Activated T-cell treated with anti-CD3 and anti-CD28 coated beads, Interleukin-2, amount 50 U/mL, for 4 hours (primary cell): ENCODE data around the gene TTLL11. TPM values are rescaled to one million over a fixed set of nuclear protein-coding genes. Genes with fewer than 3 reads are reported as not detected.

Experiments
- ATAC-seq, 2 donors: fragments of 200-7000 bp; cut with Tn5 transposase; one replicate each; pipeline ENCODE4 v1.10.0; 2021
- DNase-seq: peaks from one replicate; pipeline ENCODE4 v3.0.0-alpha.2; 2020
- H3K27me3 Mint-ChIP-seq: one replicate; pipeline ENCODE4 v1.8.0; 2021; ENCODE audit warnings: low read depth, mixed read lengths
- H3K36me3 Mint-ChIP-seq: one replicate; pipeline ENCODE4 v1.8.0; 2022; ENCODE audit warnings: mixed read lengths; ENCODE audit not compliant: insufficient read depth
- H3K4me1 Mint-ChIP-seq: one replicate; pipeline ENCODE4 v1.8.0; 2021; ENCODE audit warnings: low read depth, mixed read lengths
- H3K4me3 Mint-ChIP-seq: one replicate; pipeline ENCODE4 v1.8.0; 2021; ENCODE audit warnings: mild to moderate bottlenecking, moderate library complexity, mixed read lengths
- H3K9me3 Mint-ChIP-seq: one replicate; pipeline ENCODE4 v1.8.0; 2021; ENCODE audit warnings: mixed read lengths
- total RNA-seq, 3 donors: library from RNA; stranded (reverse); gene quantifications; one replicate each; pipeline ENCODE4 v1.2.1, GENCODE V29; 2021

The TTLL11 gene
- total RNA-seq, 3 donors from 2014 or later, result 4.2 to 5.1 (median 4.7) TPM

GRCh38 chr9:121862371-121863332 lies 230.5 kb downstream of the TTLL11 start:
- Mint-ChIP-seq H3K36me3 (peaks cover 3% of the 10 kb centered on the region), H3K4me1 (no peaks in the 10 kb centered on the region), H3K27me3 (no peaks in the 10 kb centered on the region), H3K4me3 (no peak overlapping the region), H3K9me3 (no peaks in the 10 kb centered on the region)
- no peak for ATAC-seq
- no peak for DNase-seq

- Mint-ChIP-seq H3K36me3 (peaks cover 3% of the 10 kb centered on the region), H3K4me3 (no peak overlapping the region), H3K9me3 (no peaks in the 10 kb centered on the region), H3K27me3 (no peaks in the 10 kb centered on the region), H3K4me1 (no peaks in the 10 kb centered on the region)
- ATAC-seq (no peak), DNase-seq (no peak)
These were observed 231.5 kb downstream of the TTLL11 start for GRCh38 chr9:121861501-121862180.

- no peak overlapping the region for H3K4me3 Mint-ChIP-seq
- no peaks in the 10 kb centered on the region for H3K9me3 Mint-ChIP-seq
- H3K27me3 Mint-ChIP-seq, result no peaks in the 10 kb centered on the region
- no peaks in the 10 kb centered on the region for H3K4me1 Mint-ChIP-seq
- DNase-seq (no peak), ATAC-seq (no peak)
- peaks cover 3% of the 10 kb centered on the region for H3K36me3 Mint-ChIP-seq
These were observed 232.4 kb downstream of the TTLL11 start for GRCh38 chr9:121860744-121861143.

- no peaks in the 10 kb centered on the region for H3K27me3 Mint-ChIP-seq
- no peaks in the 10 kb centered on the region for H3K4me1 Mint-ChIP-seq
- H3K36me3 Mint-ChIP-seq, result peaks cover 3% of the 10 kb centered on the region
- ATAC-seq (no peak), DNase-seq (no peak)
- no peaks in the 10 kb centered on the region for H3K9me3 Mint-ChIP-seq
- no peak overlapping the region for H3K4me3 Mint-ChIP-seq
These were observed 232.9 kb downstream of the TTLL11 start for GRCh38 chr9:121860213-121860612.

- DNase-seq (no peak), ATAC-seq (no peak)
- H3K9me3 Mint-ChIP-seq, result no peaks in the 10 kb centered on the region
- no peaks in the 10 kb centered on the region for H3K27me3 Mint-ChIP-seq
- H3K4me3 Mint-ChIP-seq, result no peak overlapping the region
- peaks cover 3% of the 10 kb centered on the region for H3K36me3 Mint-ChIP-seq
- H3K4me1 Mint-ChIP-seq, result no peaks in the 10 kb centered on the region
These were observed 233.5 kb downstream of the TTLL11 start for GRCh38 chr9:121859646-121860045.

DNA sequence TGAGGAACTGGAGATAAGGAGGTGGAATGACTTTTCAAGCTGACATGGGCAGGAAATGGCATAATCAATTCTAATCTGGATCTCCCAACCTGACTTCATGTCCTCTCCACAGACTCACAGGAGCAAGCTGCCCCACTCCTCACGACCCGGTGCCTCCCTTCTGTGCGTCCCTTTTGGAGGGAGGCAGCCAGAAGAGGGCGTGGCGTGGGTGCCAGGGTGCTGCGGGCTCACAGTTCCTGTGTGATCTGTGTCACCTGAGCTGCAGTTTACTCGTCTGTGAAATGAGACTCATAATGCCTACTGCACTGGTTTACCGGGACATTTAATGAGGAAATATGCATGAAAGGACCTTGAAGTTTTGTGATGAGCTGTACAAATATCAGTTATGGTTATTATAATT lies 234.3 kb downstream of the TTLL11 start:
- no peak overlapping the region for H3K4me3 Mint-ChIP-seq
- DNase-seq (no peak), ATAC-seq (no peak)
- H3K9me3 Mint-ChIP-seq, result no peaks in the 10 kb centered on the region
- peaks cover 3% of the 10 kb centered on the region for H3K36me3 Mint-ChIP-seq
- H3K27me3 Mint-ChIP-seq, result no peaks in the 10 kb centered on the region
- H3K4me1 Mint-ChIP-seq, result no peaks in the 10 kb centered on the region

GRCh38 chr9:121857928-121858327 lies 235.2 kb downstream of the TTLL11 start:
- H3K9me3 Mint-ChIP-seq, result no peaks in the 10 kb centered on the region
- no peaks in the 10 kb centered on the region for H3K4me1 Mint-ChIP-seq
- H3K4me3 Mint-ChIP-seq, result no peak overlapping the region
- H3K27me3 Mint-ChIP-seq, result no peaks in the 10 kb centered on the region
- H3K36me3 Mint-ChIP-seq, result peaks cover 3% of the 10 kb centered on the region
- no peak for ATAC-seq
- no peak for DNase-seq

- no peak overlapping the region for H3K4me3 Mint-ChIP-seq
- no peaks in the 10 kb centered on the region for H3K27me3 Mint-ChIP-seq
- H3K4me1 Mint-ChIP-seq, result no peaks in the 10 kb centered on the region
- no peaks in the 10 kb centered on the region for H3K9me3 Mint-ChIP-seq
- no peak for ATAC-seq
- DNase-seq, result no peak
- peaks cover 3% of the 10 kb centered on the region for H3K36me3 Mint-ChIP-seq
These were observed 237.6 kb downstream of the TTLL11 start for GRCh38 chr9:121855476-121855875.

DNA sequence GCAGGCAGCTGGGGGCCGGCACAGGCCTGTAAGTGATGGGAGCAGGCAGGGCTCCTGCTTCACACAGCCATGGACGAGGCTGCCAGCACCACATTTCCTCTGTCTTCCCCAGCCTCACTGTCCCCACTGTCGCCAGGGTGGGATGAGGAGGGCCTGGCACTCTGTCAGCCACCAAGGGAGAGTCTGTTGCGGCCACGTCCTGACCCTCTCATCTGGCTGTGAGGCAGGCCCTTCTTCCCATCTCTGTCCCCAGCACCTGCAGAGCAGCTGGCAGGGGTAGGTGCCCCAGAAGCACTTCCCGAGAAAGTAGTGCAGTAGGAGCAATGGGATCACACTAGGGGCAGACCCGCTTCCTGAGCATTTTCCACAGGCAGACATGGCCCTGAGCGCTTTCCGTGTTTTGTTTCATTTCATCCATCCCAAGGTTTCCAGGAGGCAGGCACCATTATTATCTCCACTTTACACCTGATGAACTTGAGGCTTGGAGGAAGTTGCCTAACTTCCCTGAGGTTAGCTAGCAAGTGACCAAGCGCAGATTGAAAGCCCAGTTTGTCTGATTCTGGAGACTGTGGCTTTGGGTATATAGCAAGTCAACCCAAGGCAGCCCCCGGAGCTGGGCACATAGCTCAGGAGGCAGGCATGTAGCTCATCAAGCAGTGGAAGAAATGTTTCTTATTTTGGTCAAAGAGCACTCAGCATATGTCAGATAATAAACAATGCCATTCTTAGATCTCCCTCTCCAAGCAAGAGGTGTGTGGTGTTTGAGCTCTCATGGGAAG lies 239.3 kb downstream of the TTLL11 start:
- Mint-ChIP-seq H3K4me1 (no peaks in the 10 kb centered on the region), H3K9me3 (peaks cover 6% of the 10 kb centered on the region), H3K27me3 (no peaks in the 10 kb centered on the region), H3K36me3 (no peaks in the 10 kb centered on the region), H3K4me3 (no peak overlapping the region)
- DNase-seq, result no peak
- ATAC-seq, result no peak

DNA sequence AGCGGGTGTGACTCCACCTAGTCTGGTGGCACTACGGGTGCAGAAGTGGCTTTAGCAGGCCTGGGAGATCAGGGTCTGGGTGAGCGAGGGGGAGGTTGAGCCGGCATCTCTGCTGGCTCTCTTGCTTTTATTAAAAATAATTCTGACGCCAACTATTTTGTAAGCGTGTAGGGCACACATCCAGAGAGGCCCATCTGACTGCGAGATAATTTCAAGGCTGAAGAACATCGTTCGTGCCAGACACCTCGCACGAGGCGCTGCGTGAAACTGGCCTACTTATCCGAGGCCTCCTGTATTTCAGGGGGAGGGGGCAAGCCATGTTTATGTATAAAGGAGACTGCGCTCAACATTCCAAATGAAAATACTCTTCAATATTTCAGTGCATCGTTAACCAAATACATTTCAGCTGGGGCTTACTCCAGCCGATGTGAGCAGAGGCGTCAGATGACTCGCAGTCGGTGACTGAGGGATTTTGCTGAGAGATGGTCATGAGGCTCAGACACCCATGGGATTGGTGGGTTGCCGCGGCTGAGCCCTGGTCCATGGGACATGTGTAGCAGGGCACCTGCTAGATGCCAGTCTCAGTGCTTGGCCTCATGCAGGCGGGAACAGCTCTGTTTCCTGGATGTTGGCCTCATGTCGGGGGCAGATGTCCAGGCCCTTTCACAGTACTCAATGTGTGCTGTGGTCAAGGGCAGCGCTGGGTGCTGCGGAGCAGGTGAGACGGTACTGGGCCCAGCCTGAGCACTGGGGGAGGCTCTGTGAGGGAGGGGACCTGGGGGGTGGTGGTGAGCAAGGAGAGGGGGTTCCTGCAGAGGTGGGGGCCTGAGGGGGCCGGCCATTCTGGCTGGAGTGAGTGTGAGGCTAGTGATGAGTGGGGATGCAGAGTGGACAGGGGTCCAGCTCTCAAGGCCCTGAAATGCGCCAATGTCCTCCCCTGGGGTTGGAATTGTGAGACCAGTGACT lies 240.2 kb downstream of the TTLL11 start:
- no peak overlapping the region for H3K4me3 Mint-ChIP-seq
- H3K36me3 Mint-ChIP-seq, result no peaks in the 10 kb centered on the region
- H3K27me3 Mint-ChIP-seq, result no peaks in the 10 kb centered on the region
- no peak for ATAC-seq
- peaks cover 6% of the 10 kb centered on the region for H3K9me3 Mint-ChIP-seq
- no peaks in the 10 kb centered on the region for H3K4me1 Mint-ChIP-seq
- DNase-seq, result no peak

- H3K4me3 Mint-ChIP-seq, result no peak overlapping the region
- no peaks in the 10 kb centered on the region for H3K36me3 Mint-ChIP-seq
- peaks cover 6% of the 10 kb centered on the region for H3K9me3 Mint-ChIP-seq
- DNase-seq (no peak), ATAC-seq (no peak)
- H3K27me3 Mint-ChIP-seq, result no peaks in the 10 kb centered on the region
- H3K4me1 Mint-ChIP-seq, result no peaks in the 10 kb centered on the region
These were observed 240.9 kb downstream of the TTLL11 start for GRCh38 chr9:121852241-121852640.

DNA sequence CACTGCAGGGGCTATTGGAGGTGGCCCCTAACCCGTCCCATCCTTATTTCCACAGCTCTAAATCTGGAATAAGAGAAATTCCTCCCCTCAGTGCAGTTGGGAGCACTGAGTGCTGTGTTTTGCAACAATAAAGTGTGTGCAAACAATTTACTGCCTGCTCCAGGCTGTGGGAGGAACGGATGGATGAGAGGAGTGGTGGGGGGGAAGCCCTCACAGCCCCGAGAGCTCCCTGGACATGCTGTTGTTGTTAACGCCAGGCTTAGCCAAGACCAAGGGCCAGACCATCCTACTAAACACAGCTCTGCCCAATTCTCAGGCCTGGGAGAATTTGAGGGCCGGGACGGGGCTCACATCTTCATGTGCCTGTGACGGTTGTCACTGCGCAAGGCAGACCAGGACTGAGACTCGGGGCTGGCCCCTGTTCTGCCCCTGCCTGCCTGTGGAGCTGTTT lies 241.4 kb downstream of the TTLL11 start:
- DNase-seq (no peak), ATAC-seq (no peak)
- Mint-ChIP-seq H3K36me3 (no peaks in the 10 kb centered on the region), H3K4me3 (no peak overlapping the region), H3K4me1 (no peaks in the 10 kb centered on the region), H3K9me3 (peaks cover 6% of the 10 kb centered on the region), H3K27me3 (no peaks in the 10 kb centered on the region)

- Mint-ChIP-seq H3K4me3 (no peak overlapping the region), H3K9me3 (peaks cover 10% of the 10 kb centered on the region), H3K4me1 (no peaks in the 10 kb centered on the region), H3K27me3 (no peaks in the 10 kb centered on the region), H3K36me3 (no peaks in the 10 kb centered on the region)
- DNase-seq (no peak), ATAC-seq (no peak)
These were observed 242.7 kb downstream of the TTLL11 start for GRCh38 chr9:121850366-121850765.
